ENCODE measurements around the gene PPP1R11.
"Not testable (repeated sequence)": the region's sequence is repeated elsewhere in the genome, so short reads cannot be mapped to it uniquely, and the experiment has no call there.

Gene PPP1R11

GRCh38 chr6:30066577-30067459 is at the start of gene PPP1R11:
Gene PPP1R11 (plus strand): TSS chr6:30067198. CDS start chr6:30067411, 213 bp downstream.
- Histone ChIP-seq H2AFZ (ENCODE audit: low read depth) (peak within 1 kb of the TSS; percentile 86), H3K27me3 (ENCODE audit: insufficient read depth, low read depth) (no peaks in the 10 kb centered on the region), H3K4me3 (IDR thresholded peaks at IDR 0.05; ENCODE audit: insufficient read depth, low read depth, low read length) (peak within 1 kb of the TSS; percentile 43), H3K36me3 (ENCODE audit: insufficient read depth) (no peaks in the 10 kb centered on the region), H3K4me2 (peak within 1 kb of the TSS; percentile 79), H4K20me1 (ENCODE audit: insufficient read depth) (no peaks in the 10 kb centered on the region), H3K27ac (peak within 1 kb of the TSS; percentile 58), H3K9ac (peak within 1 kb of the TSS; percentile 48; the same call in 1 of the 2 replicates), H3K79me2 (ENCODE audit: insufficient read depth, low read depth) (peaks cover 21% of the 10 kb centered on the region; the same call in 1 of the 2 replicates), H3K4me1 (ENCODE audit: low read depth, poor library complexity, severe bottlenecking) (peaks cover 22% of the 10 kb centered on the region)
- TF ChIP-seq CTCF (conservative IDR thresholded peaks at IDR 0.05; ENCODE audit: low read depth, low read length) = no peak

DNA sequence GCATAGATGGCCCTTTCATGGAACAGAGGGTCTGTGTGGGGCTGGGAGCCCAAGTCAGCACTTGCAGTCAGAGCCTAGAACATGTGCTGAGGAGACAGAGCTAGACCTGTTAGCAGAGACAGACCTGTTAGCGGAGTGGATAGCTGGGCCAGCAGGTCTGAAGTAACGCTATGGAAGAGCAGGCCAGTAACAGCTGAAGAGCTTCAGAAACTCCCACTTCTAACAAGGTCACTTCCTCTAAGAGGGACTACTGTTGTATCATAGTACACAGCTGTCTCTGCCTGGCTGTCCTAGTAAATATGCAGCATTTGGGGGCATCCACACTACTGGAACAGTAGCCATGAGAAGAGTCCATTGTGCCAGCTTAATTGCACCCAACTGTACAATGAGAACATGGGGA is 47.2 kb upstream of the PPP1R11 start:
- H3K4me3 ChIP-seq (IDR thresholded peaks at IDR 0.05; ENCODE audit: insufficient read depth, low read depth, low read length) = no peak overlapping the region

DNA sequence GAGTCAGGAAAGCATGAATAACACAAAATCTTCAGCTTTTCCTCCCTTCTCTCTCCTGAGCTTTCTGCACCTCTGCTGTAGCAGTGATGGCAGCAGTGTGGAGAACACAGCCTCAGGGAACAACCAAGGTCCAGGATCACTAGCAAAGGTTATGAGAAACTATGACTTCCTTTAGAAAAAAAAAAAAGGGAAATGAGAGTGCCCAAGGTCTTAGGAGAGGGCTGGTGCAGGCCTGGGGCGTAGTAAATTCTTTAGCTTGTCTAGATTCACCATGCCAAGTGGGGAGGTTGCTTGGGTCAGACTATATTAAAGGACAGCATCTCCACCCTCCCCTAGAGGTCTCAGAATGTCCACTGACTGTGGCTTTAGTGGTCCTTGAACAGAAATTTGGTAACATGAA is 46.4 kb upstream of the PPP1R11 start:
- peaks cover 7% of the 10 kb centered on the region for H3K4me1 ChIP-seq (ENCODE audit: low read depth, poor library complexity, severe bottlenecking)
- TF ChIP-seq CTCF (conservative IDR thresholded peaks at IDR 0.05; ENCODE audit: low read depth, low read length) = no peak
- no peak overlapping the region for H3K4me2 ChIP-seq
- no peak overlapping the region for H3K27ac ChIP-seq
- H3K36me3 ChIP-seq (ENCODE audit: insufficient read depth) = no peaks in the 10 kb centered on the region
- H4K20me1 ChIP-seq (ENCODE audit: insufficient read depth) = no peaks in the 10 kb centered on the region
- no peak overlapping the region for H3K4me3 ChIP-seq (IDR thresholded peaks at IDR 0.05; ENCODE audit: insufficient read depth, low read depth, low read length)
- H3K79me2 ChIP-seq (ENCODE audit: insufficient read depth, low read depth) = no peaks in the 10 kb centered on the region
- H3K27me3 ChIP-seq (ENCODE audit: insufficient read depth, low read depth) = no peaks in the 10 kb centered on the region
- no peak overlapping the region for H3K9ac ChIP-seq
- no peak overlapping the region for H2AFZ ChIP-seq (ENCODE audit: low read depth)

More for the DNA sequence above, 47.2 kb upstream of the PPP1R11 start:
- Histone ChIP-seq H2AFZ (ENCODE audit: low read depth) (no peak overlapping the region), H3K9ac (no peak overlapping the region), H3K79me2 (ENCODE audit: insufficient read depth, low read depth) (no peaks in the 10 kb centered on the region), H4K20me1 (ENCODE audit: insufficient read depth) (no peaks in the 10 kb centered on the region), H3K36me3 (ENCODE audit: insufficient read depth) (no peaks in the 10 kb centered on the region), H3K27ac (no peak overlapping the region), H3K4me1 (ENCODE audit: low read depth, poor library complexity, severe bottlenecking) (no peaks in the 10 kb centered on the region), H3K4me2 (no peak overlapping the region), H3K27me3 (ENCODE audit: insufficient read depth, low read depth) (no peaks in the 10 kb centered on the region)
- TF ChIP-seq CTCF (conservative IDR thresholded peaks at IDR 0.05; ENCODE audit: low read depth, low read length) = no peak

DNA sequence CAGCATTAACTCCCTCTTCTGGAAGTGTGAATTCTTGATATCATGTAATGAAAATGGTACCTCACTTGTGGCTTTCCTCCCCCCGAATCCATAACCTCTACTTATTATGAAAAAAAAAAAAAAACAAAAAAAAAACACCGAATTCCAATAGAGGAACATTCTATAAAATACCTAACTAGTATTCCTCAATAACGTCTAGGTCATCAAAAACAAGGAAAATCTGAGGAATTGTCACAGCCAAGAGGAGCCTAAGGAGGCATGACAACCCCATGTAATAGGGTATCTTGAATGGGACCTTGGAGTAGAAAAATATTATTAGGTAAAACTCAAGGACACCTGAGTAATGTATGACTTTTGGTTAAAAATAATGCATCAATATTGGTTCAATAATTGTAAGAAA is 44.8 kb upstream of the PPP1R11 start:
- H3K27me3 ChIP-seq (ENCODE audit: insufficient read depth, low read depth) = no peaks in the 10 kb centered on the region
- TF ChIP-seq CTCF (conservative IDR thresholded peaks at IDR 0.05; ENCODE audit: low read depth, low read length) = no peak

GRCh38 chr6:30022712-30023111 is 44.3 kb upstream of the PPP1R11 start:
- H3K36me3 ChIP-seq (ENCODE audit: insufficient read depth); H4K20me1 ChIP-seq (ENCODE audit: insufficient read depth); H3K27ac ChIP-seq; H2AFZ ChIP-seq (ENCODE audit: low read depth); H3K79me2 ChIP-seq (ENCODE audit: insufficient read depth, low read depth); H3K4me3 ChIP-seq (IDR thresholded peaks at IDR 0.05; ENCODE audit: insufficient read depth, low read depth, low read length); H3K9ac ChIP-seq; H3K4me2 ChIP-seq; H3K4me1 ChIP-seq (ENCODE audit: low read depth, poor library complexity, severe bottlenecking); H3K27me3 ChIP-seq (ENCODE audit: insufficient read depth, low read depth): not testable (repeated sequence)

More for the DNA sequence above, 44.8 kb upstream of the PPP1R11 start:
- Histone ChIP-seq H3K4me1 (ENCODE audit: low read depth, poor library complexity, severe bottlenecking) (peaks cover 9% of the 10 kb centered on the region), H2AFZ (ENCODE audit: low read depth) (no peak overlapping the region), H3K9ac (no peak overlapping the region), H3K36me3 (ENCODE audit: insufficient read depth) (no peaks in the 10 kb centered on the region), H3K27ac (no peak overlapping the region), H3K4me3 (IDR thresholded peaks at IDR 0.05; ENCODE audit: insufficient read depth, low read depth, low read length) (no peak overlapping the region), H4K20me1 (ENCODE audit: insufficient read depth) (no peaks in the 10 kb centered on the region), H3K4me2 (no peak overlapping the region), H3K79me2 (ENCODE audit: insufficient read depth, low read depth) (no peaks in the 10 kb centered on the region)

All from KMS-11 (cell line).